ENCODE data around the gene FOXK1.

The FOXK1 gene

DNA sequence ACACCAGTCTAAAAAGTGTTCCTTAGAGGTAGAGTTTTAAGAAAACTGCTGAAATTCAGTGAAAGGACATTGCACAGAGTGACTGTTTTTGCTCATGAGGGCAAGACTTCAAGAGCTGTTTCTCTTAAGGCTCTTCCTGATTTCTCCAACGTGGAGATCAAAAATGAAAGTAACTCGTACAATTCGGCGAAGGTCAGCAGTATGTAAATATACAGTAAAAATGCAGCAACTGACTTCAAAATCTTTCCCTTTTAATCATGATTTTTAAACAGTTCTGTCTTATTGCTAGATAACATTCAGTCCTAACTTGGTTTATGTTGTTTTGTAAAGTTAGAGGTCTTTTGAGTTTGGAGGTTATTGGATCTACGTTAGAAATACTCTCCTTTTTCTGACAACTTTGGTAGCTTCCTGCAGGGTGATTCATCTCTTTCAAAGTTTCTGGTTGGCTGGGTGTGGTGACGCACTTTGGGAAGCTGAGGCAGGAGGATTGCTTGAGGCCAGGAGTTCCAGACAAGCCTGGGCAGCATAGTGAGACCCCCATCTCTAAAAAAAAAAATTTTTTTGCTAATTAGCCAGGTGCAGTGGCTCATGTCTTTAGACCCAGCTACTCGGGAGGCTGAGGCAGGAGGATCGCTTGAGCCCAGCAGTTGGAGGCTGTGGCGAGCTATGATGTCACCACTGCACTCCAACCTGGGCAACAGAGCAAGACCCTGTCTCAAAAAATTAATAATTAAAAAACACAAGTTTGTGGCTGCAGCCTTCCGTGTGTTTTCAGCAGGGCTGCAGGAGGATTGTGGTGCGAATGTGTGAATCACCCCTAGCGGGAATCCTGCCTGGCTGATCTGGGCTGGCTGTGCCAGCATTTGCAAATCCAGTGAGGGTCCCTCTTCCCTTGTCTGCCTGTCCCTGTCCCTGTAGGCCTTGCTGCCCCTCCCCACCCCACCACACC lies 64.2 kb downstream of the FOXK1 start:
- DNase-seq: peak; percentile 47 to 53

DNA sequence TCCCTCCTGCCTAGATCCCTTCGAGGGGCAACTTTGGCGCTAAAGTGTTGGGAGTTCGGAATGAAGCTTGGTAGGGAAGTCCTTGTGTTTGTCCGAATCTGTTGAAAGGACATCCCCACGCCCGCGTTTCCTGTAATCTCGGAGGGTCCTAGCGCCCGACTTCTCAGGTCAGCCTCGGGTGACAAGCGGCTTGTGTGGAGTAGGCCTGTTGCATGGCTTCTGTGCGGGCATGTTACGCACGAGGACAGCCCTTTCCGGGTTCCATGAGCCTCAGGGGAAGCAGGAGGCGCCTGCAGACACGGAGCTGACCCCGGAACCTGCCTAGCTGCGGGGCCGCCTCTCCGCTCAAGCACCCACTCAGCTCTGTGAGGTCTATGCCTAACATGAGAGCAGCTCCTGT lies 64.9 kb downstream of the FOXK1 start:
- DNase-seq: no peak

DNA sequence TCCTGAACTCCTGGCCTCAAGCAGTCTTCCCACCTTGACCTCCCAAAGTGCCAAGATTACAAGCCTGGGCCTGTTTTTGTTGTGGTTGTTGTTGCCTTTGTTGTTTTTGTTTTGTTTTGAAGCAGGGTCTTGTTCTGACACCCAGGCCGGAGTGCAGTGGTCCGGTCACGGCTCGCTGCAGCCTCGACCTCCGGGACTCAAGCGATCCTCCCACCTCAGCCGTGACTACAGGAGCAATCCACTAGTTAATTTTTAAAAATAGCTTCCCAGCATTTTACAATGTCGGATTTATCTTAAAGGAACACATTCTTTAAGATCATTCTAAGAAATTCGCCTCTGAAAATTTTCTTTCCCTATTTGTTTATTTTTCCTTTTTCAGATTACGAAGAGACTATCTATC lies 65.7 kb downstream of the FOXK1 start:
- DNase-seq: no peak

DNA sequence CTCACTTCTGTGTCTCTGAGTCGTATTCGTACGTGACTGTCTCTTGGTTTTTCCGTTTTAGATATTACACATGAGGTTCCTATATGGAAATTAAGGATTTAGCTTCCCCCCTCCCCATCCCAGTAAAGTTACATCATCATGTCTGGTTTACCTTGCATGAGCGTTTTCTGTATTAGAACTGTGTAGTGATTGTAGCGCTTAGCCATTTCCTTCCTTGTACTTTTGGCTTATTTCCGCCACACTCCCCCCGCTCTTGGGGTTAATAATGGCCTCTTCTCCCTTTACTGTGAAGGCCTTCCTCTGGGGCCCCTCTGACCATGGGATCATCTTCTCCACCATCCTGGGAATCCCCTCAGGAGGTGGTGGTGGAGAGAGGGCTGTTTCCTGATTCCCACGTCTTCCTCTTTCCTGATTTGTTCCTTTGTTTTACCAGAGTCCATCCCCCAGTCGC lies 66.2 kb downstream of the FOXK1 start:
- DNase-seq: peak in 1 of 2 donors; percentile 10

GRCh38 chr7:4749363-4749762 lies 67.3 kb downstream of the FOXK1 start:
- no peak for DNase-seq

DNA sequence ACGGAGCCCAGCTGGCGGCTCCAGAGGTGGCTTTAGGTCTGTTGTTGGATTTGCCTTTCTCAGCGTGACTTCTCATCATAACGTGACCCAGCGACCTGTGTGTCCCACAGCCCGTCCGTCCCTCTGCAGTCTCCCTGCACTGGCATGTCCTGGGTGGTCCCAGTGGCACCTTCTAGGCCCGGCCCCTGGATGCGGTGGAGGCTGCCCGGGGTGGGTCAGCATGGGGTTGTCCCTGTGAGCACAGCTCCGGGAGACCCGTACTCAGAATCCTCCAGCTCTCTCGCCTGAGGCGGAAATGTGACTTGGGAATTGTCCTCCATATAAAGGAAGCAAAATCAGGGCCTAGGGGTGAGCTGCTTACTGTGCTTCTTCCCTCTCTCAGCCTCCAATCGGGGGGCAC lies 67.7 kb downstream of the FOXK1 start:
- no peak for DNase-seq

- DNase-seq: no peak
These were observed 69.4 kb downstream of the FOXK1 start for GRCh38 chr7:4751398-4751947.

GRCh38 chr7:4753598-4754432 lies 71.7 kb downstream of the FOXK1 start:
- DNase-seq: peak; percentile 78 to 84

DNA sequence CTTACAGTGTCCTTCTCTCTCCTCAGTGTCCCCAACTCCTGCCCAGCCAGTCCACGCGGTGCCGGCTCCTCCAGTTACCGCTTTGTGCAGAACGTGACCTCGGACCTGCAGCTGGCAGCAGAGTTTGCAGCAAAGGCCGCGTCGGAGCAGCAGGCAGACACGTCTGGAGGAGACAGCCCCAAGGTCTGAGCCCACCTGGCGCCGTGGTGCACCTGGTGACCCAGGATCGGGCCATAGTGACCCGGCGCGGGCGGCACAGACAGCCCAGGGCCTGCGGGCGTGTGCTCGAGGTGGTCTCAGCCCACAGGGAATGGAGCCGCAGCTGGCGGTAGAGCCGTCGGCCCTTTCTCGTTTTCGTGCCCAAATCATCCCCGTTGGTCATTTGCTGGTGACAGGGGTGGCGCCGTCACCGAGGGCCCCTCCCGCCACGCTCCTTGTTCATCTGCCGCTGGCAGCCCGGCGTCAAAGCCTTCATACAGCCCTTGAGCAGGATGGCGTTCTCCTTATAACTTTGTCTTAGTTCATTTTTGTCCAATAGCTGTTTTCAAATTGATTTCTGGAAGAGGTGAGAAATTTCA lies 72.4 kb downstream of the FOXK1 start:
- no peak for DNase-seq

DNA sequence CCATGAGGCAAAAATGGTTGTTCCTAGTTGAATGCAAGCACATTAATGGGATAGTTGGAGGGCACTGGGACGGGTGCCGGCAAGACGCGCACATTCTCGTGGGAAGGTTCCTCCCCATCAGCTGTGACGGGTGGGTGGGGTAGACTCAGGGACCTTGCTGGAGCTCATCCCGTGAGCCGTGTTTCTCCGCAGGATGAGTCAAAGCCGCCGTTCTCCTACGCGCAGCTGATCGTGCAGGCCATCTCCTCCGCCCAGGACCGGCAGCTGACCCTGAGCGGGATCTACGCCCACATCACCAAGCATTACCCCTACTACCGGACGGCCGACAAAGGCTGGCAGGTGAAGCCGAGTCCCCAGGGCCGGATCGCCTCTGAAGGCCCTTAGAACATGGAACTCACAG lies 73.0 kb downstream of the FOXK1 start:
- no peak for DNase-seq

DNA sequence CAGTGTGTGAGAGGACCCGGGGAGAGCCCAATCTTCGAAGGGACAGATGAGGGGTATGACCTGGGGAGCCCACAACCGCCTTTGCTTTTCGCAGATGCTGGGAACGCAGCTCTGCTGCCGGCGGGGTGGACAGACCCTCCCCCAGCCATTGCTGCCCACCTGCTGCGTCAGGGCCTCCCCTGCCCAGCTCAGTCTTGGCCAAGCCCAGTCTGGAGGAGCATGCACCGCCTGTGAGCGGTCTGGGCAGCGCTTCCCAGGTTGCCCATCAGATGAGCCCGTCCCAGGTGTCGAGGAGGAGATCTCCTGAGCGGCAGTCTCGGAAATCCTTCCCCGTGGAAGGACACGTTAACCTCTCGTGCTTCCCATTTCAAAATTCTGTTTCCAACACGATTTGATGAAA lies 76.0 kb downstream of the FOXK1 start:
- DNase-seq: no peak

DNA sequence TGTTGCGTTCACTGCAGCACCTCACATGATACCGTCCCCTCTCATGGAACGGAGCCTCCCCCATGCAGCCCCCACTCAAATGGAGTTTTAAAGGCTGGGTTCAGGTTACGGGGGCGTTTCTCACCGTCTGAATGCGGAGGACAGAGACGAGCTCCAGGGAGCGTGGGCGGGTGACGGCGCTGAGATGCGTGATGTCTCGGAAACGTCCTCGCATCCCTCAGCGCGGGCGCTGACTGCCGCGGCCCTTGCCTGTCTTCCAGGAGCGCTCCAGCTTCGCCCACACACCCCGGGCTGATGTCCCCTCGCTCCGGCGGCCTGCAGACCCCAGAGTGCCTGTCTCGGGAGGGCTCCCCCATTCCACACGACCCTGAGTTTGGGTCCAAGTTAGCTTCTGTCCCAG lies 76.7 kb downstream of the FOXK1 start:
- no peak for DNase-seq

DNA sequence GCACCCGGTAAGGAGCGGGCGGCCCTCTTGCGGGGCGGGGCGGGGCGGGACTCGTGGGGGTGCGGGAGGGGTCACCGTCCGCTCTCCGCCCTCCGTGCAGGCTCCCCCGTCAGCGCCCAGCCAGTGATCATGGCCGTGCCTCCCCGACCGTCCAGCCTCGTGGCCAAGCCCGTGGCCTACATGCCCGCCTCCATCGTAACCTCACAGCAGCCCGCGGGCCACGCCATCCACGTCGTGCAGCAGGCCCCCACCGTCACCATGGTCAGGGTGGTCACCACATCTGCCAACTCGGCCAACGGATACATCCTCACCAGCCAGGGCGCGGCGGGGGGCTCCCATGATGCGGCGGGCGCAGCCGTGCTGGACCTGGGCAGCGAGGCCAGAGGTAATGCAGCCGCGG lies 77.1 kb downstream of the FOXK1 start:
- DNase-seq: no peak

- no peak for DNase-seq
These were observed 78.9 kb downstream of the FOXK1 start for GRCh38 chr7:4760952-4761351.

GRCh38 chr7:4762121-4763055 lies 80.3 kb downstream of the FOXK1 start:
- DNase-seq: no peak

- no peak for DNase-seq
These were observed 81.1 kb downstream of the FOXK1 start for GRCh38 chr7:4763091-4763793.

DNA sequence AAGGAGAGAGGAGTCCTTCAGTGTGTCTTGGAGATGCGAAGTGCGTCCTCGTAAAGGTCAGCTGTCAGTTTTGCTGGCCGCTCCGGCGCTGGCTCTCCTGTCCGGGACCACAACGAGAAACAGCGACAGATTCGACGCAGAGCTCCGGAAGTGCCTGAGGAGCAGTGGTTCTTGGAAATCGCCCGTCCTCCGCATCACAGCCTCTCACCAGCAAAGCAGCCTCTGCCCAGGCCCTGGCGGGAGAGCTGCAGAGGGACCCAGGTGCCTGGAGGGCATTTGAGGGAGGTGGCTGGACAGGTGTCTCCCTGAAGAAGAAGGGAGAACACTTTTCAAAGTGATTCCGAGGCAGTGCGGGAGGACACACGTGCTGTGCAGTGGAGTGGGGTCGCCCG lies 81.7 kb downstream of the FOXK1 start:
- no peak for DNase-seq

DNA sequence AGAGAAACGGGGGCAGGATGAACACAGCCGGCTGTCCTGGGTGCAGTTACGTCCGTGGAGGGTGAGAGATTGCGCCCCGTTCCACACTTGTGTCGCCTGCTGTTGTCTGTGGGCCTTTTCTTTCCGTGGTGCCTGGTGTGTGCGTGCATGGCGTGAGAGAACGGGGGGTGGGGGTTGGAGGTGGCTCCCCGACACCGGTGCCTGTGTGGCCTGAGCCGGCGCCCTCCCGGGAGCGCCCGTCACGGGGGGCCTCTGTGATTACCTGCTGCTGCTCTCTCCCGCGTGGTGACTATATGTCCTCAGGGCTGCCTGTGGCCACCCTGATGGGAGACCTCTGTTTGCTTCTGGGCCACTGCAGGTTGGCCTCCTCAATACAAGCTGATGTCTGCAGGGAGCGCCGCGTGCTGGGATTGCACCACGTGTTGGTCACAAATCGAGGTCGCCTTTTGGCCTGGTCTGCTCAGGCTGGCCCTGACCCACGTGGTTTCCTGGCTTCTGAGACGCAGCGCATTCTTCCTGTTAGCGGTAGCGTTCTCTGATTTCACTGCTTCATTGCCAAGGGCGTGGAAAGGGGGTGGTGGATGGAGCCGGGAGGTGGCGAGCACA lies 82.4 kb downstream of the FOXK1 start:
- no peak for DNase-seq

DNA sequence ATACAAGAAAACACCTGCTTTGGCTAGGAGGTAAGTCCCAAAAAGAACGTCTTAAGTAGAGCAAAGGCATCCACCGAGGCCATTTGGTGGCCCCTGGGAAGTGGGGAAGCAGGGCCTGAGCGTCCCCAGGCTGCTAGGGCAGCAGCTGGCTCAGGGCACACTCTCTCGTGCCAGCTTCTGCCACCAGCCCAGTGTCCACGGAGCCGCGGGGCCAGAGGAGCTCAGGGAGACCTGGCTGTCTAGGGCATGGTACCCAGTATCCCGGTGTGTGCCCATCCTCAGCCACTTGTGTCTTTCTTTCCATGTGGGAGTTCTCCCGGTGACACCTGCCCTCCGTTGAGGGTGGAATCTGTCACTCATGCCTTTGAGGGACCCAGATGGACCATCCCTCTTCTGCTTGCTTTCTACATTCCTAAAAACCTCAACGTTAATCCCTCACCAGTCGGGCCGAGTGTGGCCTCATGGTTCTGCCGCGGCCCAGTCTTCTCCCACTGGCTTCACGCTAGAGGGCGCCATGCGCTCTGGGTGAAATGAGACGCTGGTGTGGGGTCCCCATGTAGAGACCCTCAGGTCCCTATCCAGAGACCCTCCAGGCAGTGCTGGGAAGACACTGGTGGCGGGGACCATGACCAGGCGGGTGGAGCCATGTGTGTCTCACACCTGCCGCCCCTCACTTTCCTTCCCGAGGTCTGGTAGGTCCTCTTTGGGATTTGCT lies 83.8 kb downstream of the FOXK1 start:
- DNase-seq: no peak

Data from CD4-positive, alpha-beta T cell treated with Interleukin-4 for 1 hour (primary cell).